ENCODE data around the gene PPP1R12C.
A peak's percentile ranks its signal among the peaks of the same experiment; 100 is the strongest.

Gene PPP1R12C

DNA sequence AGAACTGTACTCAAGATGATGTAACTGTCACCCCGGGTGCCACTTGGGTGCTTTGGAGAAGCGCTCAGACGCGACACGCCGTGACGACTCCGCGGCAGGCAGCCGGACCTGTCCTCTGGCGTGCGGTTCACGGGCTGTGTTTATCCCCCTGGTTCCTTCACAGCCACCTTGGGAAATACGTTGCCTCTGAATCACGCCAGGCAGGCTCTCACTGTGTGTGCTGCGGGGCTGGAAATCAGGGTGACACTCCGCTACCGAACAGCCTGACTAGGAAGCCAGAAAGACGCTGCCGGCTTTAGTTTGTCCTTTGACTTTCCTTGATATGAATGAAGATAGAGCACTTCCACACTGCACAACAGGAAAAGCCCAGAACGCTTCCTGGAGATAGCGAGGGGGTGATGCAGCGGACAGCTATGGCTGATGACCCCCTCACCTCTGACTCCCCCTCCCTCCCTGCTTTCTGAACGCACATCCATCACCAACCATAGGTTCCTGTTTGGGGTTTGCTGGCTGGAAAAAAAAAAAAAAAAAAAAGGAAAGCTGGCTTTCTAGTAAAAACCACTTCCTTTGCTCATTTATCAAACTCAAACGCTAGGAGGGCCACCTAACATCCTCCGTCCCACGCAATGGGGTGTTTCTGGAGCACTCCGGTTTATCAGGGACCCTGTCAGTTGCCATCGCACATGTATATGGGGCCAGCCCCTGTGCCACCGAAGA, 75.7 kb downstream of the PPP1R12C start:
- peak in 1 of 4 experiments; percentile 6 for DNase-seq

DNA sequence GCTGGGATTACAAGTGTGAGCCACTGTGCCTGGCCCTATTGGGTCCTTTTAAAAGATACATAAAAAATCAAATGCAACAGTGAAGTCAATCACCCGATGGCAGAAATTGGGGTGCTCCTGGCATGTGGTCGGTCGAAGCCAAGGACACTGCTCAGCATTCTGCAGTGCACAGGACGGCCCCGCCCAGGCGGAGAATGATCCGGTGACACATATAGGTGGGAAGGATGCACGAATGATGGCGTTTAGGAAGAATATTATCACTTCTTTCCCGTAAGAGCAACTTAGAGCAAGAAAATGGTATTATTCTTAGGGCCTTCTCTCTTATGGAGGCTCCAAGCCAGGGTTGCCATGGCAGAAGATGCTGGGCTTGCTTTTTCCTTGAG, 76.2 kb downstream of the PPP1R12C start:
- DNase-seq = no peak
